H9 (cell line): Measurements from ENCODE around the gene CCT7. TPM values are rescaled to one million over a fixed set of nuclear protein-coding genes. Genes with fewer than 3 reads are reported as not detected.

Experiments used
- DNase-seq: peaks from one replicate; pipeline ENCODE4 v3.0.0-alpha.2; 2017
- H2AFZ ChIP-seq: one replicate; pipeline ENCODE4 v1.6.1; 2013; ENCODE audit warnings: mild to moderate bottlenecking, low read length, control low read depth, moderate library complexity
- H2AK5ac ChIP-seq: 2 replicates; pipeline ENCODE4 v1.6.1; 2013; ENCODE audit warnings: low read length, control low read depth, mixed read lengths; ENCODE audit not compliant: insufficient read length
- H2BK120ac ChIP-seq: one replicate; pipeline ENCODE4 v1.6.1; 2013; ENCODE audit warnings: low read depth, mild to moderate bottlenecking, low read length, control low read depth, inconsistent platforms; ENCODE audit not compliant: poor library complexity, severe bottlenecking
- H2BK12ac ChIP-seq: 2 replicates; pipeline ENCODE4 v1.6.1; 2013; ENCODE audit warnings: low read length, control low read depth, mixed read lengths, low read depth; ENCODE audit not compliant: insufficient read length
- H2BK15ac ChIP-seq: 2 replicates; pipeline ENCODE4 v1.6.1; 2013; ENCODE audit warnings: low read depth, low read length, control low read depth
- H2BK20ac ChIP-seq: one replicate; pipeline ENCODE4 v1.6.1; 2013; ENCODE audit warnings: low read depth, mild to moderate bottlenecking, low read length, control low read depth, inconsistent platforms; ENCODE audit not compliant: poor library complexity, severe bottlenecking
- H2BK5ac ChIP-seq: 2 replicates; pipeline ENCODE4 v1.6.1; 2013; ENCODE audit warnings: low read length, control low read depth, mixed read lengths; ENCODE audit not compliant: insufficient read length
- H3K14ac ChIP-seq: 2 replicates; pipeline ENCODE4 v1.6.1; 2013; ENCODE audit warnings: low read length, control low read depth; ENCODE audit not compliant: insufficient read depth
- H3K18ac ChIP-seq: 2 replicates; pipeline ENCODE4 v1.6.1; 2013; ENCODE audit warnings: low read depth, mild to moderate bottlenecking, mixed read lengths, low read length, control low read depth; ENCODE audit not compliant: insufficient read length
- H3K23ac ChIP-seq: 2 replicates; pipeline ENCODE4 v1.6.1; 2013; ENCODE audit warnings: low read length, control low read depth, mixed read lengths, low read depth; ENCODE audit not compliant: insufficient read length
- H3K23me2 ChIP-seq: 2 replicates; pipeline ENCODE4 v1.6.1; 2013; ENCODE audit warnings: low read depth, mild to moderate bottlenecking, mixed read lengths, low read length, control low read depth; ENCODE audit not compliant: insufficient read length, poor library complexity, severe bottlenecking
- H3K27ac ChIP-seq: 2 replicates; pipeline ENCODE4 v1.5.1; 2013; ENCODE audit warnings: low read length, control low read depth, mixed read lengths, low read depth; ENCODE audit not compliant: insufficient read length
- H3K27me3 ChIP-seq: 2 replicates; pipeline ENCODE4 v1.6.1; 2013; ENCODE audit warnings: low read length, control low read depth, inconsistent platforms; ENCODE audit not compliant: insufficient read depth
- H3K4ac ChIP-seq: 2 replicates; pipeline ENCODE4 v1.6.1; 2013; ENCODE audit warnings: low read depth, mild to moderate bottlenecking, control low read depth, inconsistent platforms, low read length, moderate library complexity
- H3K4me1 ChIP-seq: 2 replicates; pipeline ENCODE4 v1.6.1; 2013; ENCODE audit warnings: low read length, control low read depth, inconsistent platforms; ENCODE audit not compliant: insufficient read depth
- H3K4me2 ChIP-seq: 2 replicates; pipeline ENCODE4 v1.6.1; 2013; ENCODE audit warnings: low read length, control low read depth, mixed read lengths; ENCODE audit not compliant: insufficient read length, insufficient read depth
- H3K56ac ChIP-seq: 2 replicates; pipeline ENCODE4 v1.6.1; 2013; ENCODE audit warnings: low read depth, mild to moderate bottlenecking, mixed read lengths, low read length, control low read depth; ENCODE audit not compliant: insufficient read length
- H3K79me1 ChIP-seq: 2 replicates; pipeline ENCODE4 v1.6.1; 2013; ENCODE audit warnings: low read depth, mild to moderate bottlenecking, moderate library complexity, low read length, control low read depth, inconsistent platforms; ENCODE audit not compliant: insufficient read depth, poor library complexity, severe bottlenecking
- H3K79me2 ChIP-seq: 2 replicates; pipeline ENCODE4 v1.6.1; 2013; ENCODE audit warnings: low read length, control low read depth, inconsistent platforms; ENCODE audit not compliant: insufficient read depth
- H3K9ac ChIP-seq: 2 replicates; pipeline ENCODE4 v1.6.1; 2013; ENCODE audit warnings: low read length, control low read depth, mixed read lengths; ENCODE audit not compliant: insufficient read length; ENCODE audit errors: extremely low read depth
- H3K9me3 ChIP-seq: one replicate; pipeline ENCODE4 v1.6.1; 2013; ENCODE audit warnings: low read depth, low read length, inconsistent platforms; ENCODE audit not compliant: control insufficient read depth
- H3T11ph ChIP-seq: one replicate; pipeline ENCODE4 v1.6.1; 2013; ENCODE audit warnings: mild to moderate bottlenecking, low read length, control low read depth, inconsistent platforms
- H4K20me1 ChIP-seq: one replicate; pipeline ENCODE4 v1.6.1; 2013; ENCODE audit not compliant: control insufficient read depth, insufficient read length, insufficient read depth
- H4K5ac ChIP-seq: 2 replicates; pipeline ENCODE4 v1.6.1; 2013; ENCODE audit warnings: low read depth, mild to moderate bottlenecking, mixed read lengths, low read length, control low read depth; ENCODE audit not compliant: insufficient read length
- H4K8ac ChIP-seq: replicated peaks from 2 replicates; pipeline ENCODE4 v1.6.1; 2013; ENCODE audit warnings: low read length, control low read depth, mixed read lengths, low read depth; ENCODE audit not compliant: insufficient read length
- H4K91ac ChIP-seq: 2 replicates; pipeline ENCODE4 v1.6.1; 2013; ENCODE audit warnings: low read depth, mild to moderate bottlenecking, moderate library complexity, mixed read lengths, low read length, control low read depth; ENCODE audit not compliant: insufficient read length
- H3K27ac Mint-ChIP-seq, 3 experiments: 2 replicates in 2 of 3; 3 replicates in 1 of 3; pipeline ENCODE4 v1.8.0; 2020 to 2021; ENCODE audit warnings: mixed read lengths in 3 of 3, mild to moderate bottlenecking in 1 of 3, moderate library complexity in 1 of 3
- H3K27me3 Mint-ChIP-seq: 2 replicates; pipeline ENCODE4 v1.8.0; 2021; ENCODE audit warnings: low read depth, mild to moderate bottlenecking, moderate library complexity, mixed read lengths
- H3K36me3 Mint-ChIP-seq, 3 experiments: 2 replicates in 2 of 3; 3 replicates in 1 of 3; pipeline ENCODE4 v1.8.0; 2020 to 2021; ENCODE audit warnings: low read depth in 3 of 3, mixed read lengths in 3 of 3; ENCODE audit not compliant: insufficient read depth in 1 of 3
- H3K4me1 Mint-ChIP-seq, 2 experiments: 2 replicates each; pipeline ENCODE4 v1.8.0; 2020; ENCODE audit warnings: mixed read lengths in 2 of 2
- H3K4me3 Mint-ChIP-seq, 2 experiments: 2 replicates in 1 of 2; 3 replicates in 1 of 2; pipeline ENCODE4 v1.8.0; 2020 to 2021; ENCODE audit warnings: mild to moderate bottlenecking in 2 of 2, mixed read lengths in 2 of 2, moderate library complexity in 1 of 2
- H3K9me3 Mint-ChIP-seq, 2 experiments: 2 replicates in 1 of 2; 3 replicates in 1 of 2; pipeline ENCODE4 v1.8.0; 2020; ENCODE audit warnings: mild to moderate bottlenecking in 2 of 2, mixed read lengths in 2 of 2, moderate library complexity in 1 of 2
- WGBS: extraction: QIAGEN DNeasy Blood & Tissue Kit; methylation state at CpG from one replicate; pipeline ENCODE4 v1.1.7; 2013; ENCODE audit warnings: missing lambda C conversion rate, low lambda C conversion rate, mixed read lengths; ENCODE audit not compliant: insufficient read length; ENCODE audit errors: extremely low coverage; 5-methylcytosine and 5-hydroxymethylcytosine counted together
- total RNA-seq: library from RNA; stranded (reverse); gene quantifications from 2 replicates; pipeline ENCODE4 v1.2.1, GENCODE V29; 2021
- TF ChIP-seq, protein P1 (sequence below): fragments of 200-600 bp; sonication (generic); conservative IDR thresholded peaks from 3 replicates; pipeline ENCODE4 v1.8.0; 2021; ENCODE audit warnings: antibody characterized with exemption, mild to moderate bottlenecking

Gene CCT7
- total RNA-seq, 1 experiment from 2014 or later, result 500 TPM

DNA sequence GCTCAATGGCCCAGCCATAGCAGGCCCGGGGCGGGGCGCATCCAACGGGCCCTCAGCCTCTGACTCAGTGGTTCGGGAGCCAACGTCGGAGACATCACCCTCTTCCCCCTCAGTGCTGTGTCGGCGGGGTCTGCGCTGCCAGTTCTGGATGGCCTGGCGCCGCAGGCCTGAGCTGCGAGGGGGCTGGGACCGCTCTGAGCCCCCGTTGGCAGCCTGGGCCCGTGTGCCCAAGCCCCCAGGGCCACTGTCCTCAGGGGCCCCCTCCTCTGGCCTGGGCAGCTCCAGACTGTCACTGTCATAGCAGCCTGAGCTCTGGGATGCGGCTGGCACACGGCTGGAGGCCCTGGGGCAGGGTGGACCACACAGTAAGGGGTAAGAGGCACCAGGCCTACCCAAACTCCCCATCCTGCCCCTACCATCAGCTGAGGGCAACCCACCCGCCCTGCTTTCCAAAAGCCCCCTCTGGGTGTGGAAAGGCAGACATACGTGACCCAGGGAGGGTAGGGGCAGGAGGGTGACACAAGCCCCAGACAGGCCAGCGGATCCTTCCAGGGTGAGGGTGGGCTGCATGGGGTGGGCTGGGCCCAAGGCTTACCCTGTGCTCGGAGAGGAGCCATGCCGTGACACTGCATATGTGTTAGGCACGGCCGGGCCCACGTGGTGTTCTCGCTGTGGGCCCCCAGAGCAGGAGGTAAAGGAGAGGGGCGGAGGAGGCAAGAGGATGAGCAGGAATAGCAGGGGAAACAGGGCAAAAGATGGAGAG lies 31.4 kb downstream of the CCT7 start:
- H2BK120ac ChIP-seq, result no peak overlapping the region
- H4K20me1 ChIP-seq, result no peaks in the 10 kb centered on the region
- no peaks in the 10 kb centered on the region; the same call in 1 of the 2 replicates for H3K27me3 ChIP-seq
- H2BK20ac ChIP-seq, result no peak overlapping the region
- Mint-ChIP-seq H3K4me1 (peaks cover 9 to 18% of the 10 kb centered on the region in 2 experiments), H3K27ac (no peak overlapping the region), H3K4me3 (no peak overlapping the region), H3K9me3 (no peaks in the 10 kb centered on the region), H3K27me3 (peaks cover 29% of the 10 kb centered on the region), H3K36me3 (peaks cover 4 to 26% (median 14%) of the 10 kb centered on the region in 3 experiments; a peak in 6 of 7 replicates)
- H4K8ac ChIP-seq, result no peak overlapping the region
- WGBS, result no CpG with 5 or more reads among the region's 28 CpGs
- no peaks in the 10 kb centered on the region for H3K79me1 ChIP-seq
- peaks cover 9% of the 10 kb centered on the region for H3K23me2 ChIP-seq
- no peak overlapping the region for H2BK15ac ChIP-seq
- H3K18ac ChIP-seq, result no peak overlapping the region
- H3K9me3 ChIP-seq, result no peaks in the 10 kb centered on the region
- H2BK5ac ChIP-seq, result no peak overlapping the region
- H3K4me2 ChIP-seq, result no peak overlapping the region
- TF ChIP-seq, protein P1, sequence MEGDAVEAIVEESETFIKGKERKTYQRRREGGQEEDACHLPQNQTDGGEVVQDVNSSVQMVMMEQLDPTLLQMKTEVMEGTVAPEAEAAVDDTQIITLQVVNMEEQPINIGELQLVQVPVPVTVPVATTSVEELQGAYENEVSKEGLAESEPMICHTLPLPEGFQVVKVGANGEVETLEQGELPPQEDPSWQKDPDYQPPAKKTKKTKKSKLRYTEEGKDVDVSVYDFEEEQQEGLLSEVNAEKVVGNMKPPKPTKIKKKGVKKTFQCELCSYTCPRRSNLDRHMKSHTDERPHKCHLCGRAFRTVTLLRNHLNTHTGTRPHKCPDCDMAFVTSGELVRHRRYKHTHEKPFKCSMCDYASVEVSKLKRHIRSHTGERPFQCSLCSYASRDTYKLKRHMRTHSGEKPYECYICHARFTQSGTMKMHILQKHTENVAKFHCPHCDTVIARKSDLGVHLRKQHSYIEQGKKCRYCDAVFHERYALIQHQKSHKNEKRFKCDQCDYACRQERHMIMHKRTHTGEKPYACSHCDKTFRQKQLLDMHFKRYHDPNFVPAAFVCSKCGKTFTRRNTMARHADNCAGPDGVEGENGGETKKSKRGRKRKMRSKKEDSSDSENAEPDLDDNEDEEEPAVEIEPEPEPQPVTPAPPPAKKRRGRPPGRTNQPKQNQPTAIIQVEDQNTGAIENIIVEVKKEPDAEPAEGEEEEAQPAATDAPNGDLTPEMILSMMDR, result no peak
- no peak overlapping the region for H3K4ac ChIP-seq
- no peak overlapping the region for H3K56ac ChIP-seq
- no peak overlapping the region for H3K23ac ChIP-seq
- H2AFZ ChIP-seq, result no peak overlapping the region
- no peak overlapping the region for H3K27ac ChIP-seq
- no peak overlapping the region for H3K9ac ChIP-seq
- H2BK12ac ChIP-seq, result no peak overlapping the region
- no peak overlapping the region for H3T11ph ChIP-seq
- DNase-seq, result no peak
- peaks cover 2% of the 10 kb centered on the region; the same call in 1 of the 2 replicates for H3K4me1 ChIP-seq
- no peak overlapping the region for H3K14ac ChIP-seq
- no peak overlapping the region for H2AK5ac ChIP-seq
- H4K5ac ChIP-seq, result no peak overlapping the region
- H4K91ac ChIP-seq, result no peak overlapping the region
- H3K79me2 ChIP-seq, result no peaks in the 10 kb centered on the region
